Tibial nerve (tissue), 4 donors: ENCODE results near the gene BCL7B. TPM values are rescaled to one million over a fixed set of nuclear protein-coding genes. Genes with fewer than 3 reads are reported as not detected.

ENCODE experiments used
- DNase-seq, 2 donors: peaks; one replicate each; pipeline ENCODE4 v3.0.0-alpha.2; 2019; ENCODE audit warnings: low spot score in 2 of 2
- H3K27ac ChIP-seq, 4 donors: fragments of 200-600 bp; sonication (generic) in 3 of 4; one replicate each; pipeline ENCODE4 v1.5.1; 2017 to 2019; ENCODE audit warnings: mild to moderate bottlenecking in 1 of 4
- H3K27me3 ChIP-seq, 2 donors: fragments of 200-600 bp; sonication (generic) in 1 of 2; one replicate each; pipeline versions ENCODE4 v1.5.1 to v1.6.0; 2017 to 2019
- H3K36me3 ChIP-seq, 3 donors: fragments of 200-600 bp; sonication (generic); one replicate each; pipeline ENCODE4 v1.5.1; 2018 to 2019
- H3K4me1 ChIP-seq, 4 donors: fragments of 200-600 bp; sonication (generic) in 3 of 4; one replicate each; pipeline ENCODE4 v1.5.1; 2017 to 2019
- H3K4me3 ChIP-seq, 4 donors: fragments of 200-600 bp; sonication (generic) in 3 of 4; one replicate each; pipeline ENCODE4 v1.5.1; 2017 to 2019; ENCODE audit warnings: mild to moderate bottlenecking in 1 of 4, moderate library complexity in 1 of 4
- H3K9me3 ChIP-seq, 4 donors: fragments of 200-600 bp; sonication (generic) in 3 of 4; one replicate each; pipeline ENCODE4 v1.5.1; 2017 to 2019
- EP300 ChIP-seq, 2 donors: sonication (generic); formaldehyde crosslinking; IDR thresholded peaks; one replicate each; pipeline ENCODE4 v1.6.1; 2017; ENCODE audit warnings: antibody characterized with exemption in 2 of 2, mild to moderate bottlenecking in 1 of 2
- POLR2A ChIP-seq, 2 donors: fragments of 450-650 bp; IDR thresholded peaks; one replicate each; pipeline ENCODE4 v1.6.1; 2017; ENCODE audit warnings: antibody characterized with exemption in 2 of 2, mild to moderate bottlenecking in 2 of 2, moderate library complexity in 2 of 2
- WGBS, 2 donors: methylation state at CpG; one replicate each; pipeline ENCODE4 v1.1.5; 2018; 5-methylcytosine and 5-hydroxymethylcytosine counted together
- total RNA-seq, 4 donors: library from RNA; depleted of rRNA; stranded (reverse); fragments of >200 nt; gene quantifications; one replicate each; pipeline ENCODE4 v1.1.0, GENCODE V29; 2016
- TF ChIP-seq, protein P1 (sequence below), 5 experiments: fragments of 200-600 bp in 3 of 5; fragments of 450-650 bp in 2 of 5; sonication (generic) in 3 of 5; IDR thresholded peaks; one replicate each; pipeline ENCODE4 v1.5.1; 2016 to 2019; ENCODE audit warnings: antibody characterized with exemption in 5 of 5, mild to moderate bottlenecking in 3 of 5, moderate library complexity in 2 of 5

The BCL7B gene
- total RNA-seq, 4 donors from 2014 or later: 46.1 to 76.2 (median 59.4) TPM

DNA sequence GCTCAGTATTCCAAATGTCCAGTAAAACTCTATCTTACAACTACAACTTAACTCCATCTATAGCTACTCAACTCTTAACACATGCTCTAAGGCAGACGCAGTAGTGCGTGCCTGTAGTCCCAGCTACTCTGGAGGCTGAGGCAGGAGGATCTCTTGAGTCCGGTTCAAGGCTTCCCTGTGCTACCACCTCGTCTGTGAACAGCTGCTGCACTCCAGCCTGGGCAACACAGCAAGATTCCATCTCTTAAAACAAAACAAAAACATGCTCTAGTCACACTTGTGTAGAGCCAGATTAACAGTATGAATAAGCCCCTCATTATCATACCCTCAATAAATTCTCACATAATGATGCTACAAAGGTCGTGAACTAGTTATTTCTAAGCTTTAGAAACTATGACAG lies 39.0 kb downstream of the BCL7B start:
- H3K27ac ChIP-seq: no peak overlapping the region

DNA sequence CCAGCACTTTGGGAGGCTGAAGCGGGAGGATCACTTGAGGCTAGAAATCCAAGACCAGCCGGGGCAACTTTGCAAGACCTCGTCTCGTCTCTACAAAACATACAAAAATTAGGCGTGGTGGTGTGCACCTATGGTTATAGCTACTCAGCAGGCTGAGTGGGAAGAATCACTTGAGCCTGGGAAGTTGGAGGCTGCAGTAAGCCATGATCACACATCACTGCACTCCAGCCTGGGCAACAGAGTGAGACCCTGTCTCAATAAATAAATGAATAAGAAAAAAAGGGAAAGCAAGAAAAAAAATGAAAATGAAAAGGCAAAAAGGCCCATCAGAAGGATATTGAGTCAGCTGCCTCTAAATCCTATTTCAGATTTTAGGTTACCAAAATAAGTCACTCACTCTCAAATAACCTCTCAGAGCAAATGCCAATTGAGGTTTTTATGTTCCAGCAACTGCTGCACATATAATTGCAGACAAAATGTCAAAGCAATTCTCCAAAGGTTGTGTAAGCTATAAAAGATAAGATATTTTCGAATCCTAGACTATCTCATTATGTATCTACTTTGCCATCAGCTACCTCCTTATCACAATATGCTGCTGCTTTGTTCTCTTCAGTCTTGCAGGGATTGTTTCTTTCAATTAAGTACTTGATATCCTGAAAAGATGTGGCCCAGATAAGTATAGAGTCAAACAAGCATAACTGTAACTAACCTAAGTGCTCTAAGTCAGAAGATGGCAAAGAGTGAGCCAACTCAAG lies 40.1 kb downstream of the BCL7B start:
- no peak overlapping the region for H3K27ac ChIP-seq
- H3K4me1 ChIP-seq: peaks cover 0 to 68% (median 27%) of the 10 kb centered on the region in 4 donors
- no peaks in the 10 kb centered on the region for H3K27me3 ChIP-seq
- no peak overlapping the region for H3K4me3 ChIP-seq
- H3K36me3 ChIP-seq: peaks cover 0 to 52% (median 5%) of the 10 kb centered on the region in 3 donors
- H3K9me3 ChIP-seq: no peaks in the 10 kb centered on the region
- 88 to 93% methylated on average over 6 of the region's 6 CpGs for WGBS, 2 donors
- TF ChIP-seq, protein P1, sequence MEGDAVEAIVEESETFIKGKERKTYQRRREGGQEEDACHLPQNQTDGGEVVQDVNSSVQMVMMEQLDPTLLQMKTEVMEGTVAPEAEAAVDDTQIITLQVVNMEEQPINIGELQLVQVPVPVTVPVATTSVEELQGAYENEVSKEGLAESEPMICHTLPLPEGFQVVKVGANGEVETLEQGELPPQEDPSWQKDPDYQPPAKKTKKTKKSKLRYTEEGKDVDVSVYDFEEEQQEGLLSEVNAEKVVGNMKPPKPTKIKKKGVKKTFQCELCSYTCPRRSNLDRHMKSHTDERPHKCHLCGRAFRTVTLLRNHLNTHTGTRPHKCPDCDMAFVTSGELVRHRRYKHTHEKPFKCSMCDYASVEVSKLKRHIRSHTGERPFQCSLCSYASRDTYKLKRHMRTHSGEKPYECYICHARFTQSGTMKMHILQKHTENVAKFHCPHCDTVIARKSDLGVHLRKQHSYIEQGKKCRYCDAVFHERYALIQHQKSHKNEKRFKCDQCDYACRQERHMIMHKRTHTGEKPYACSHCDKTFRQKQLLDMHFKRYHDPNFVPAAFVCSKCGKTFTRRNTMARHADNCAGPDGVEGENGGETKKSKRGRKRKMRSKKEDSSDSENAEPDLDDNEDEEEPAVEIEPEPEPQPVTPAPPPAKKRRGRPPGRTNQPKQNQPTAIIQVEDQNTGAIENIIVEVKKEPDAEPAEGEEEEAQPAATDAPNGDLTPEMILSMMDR (IDR thresholded peaks at IDR 0.05): no peak
- TF ChIP-seq POLR2A (IDR thresholded peaks at IDR 0.05): no peak
- no peak for TF ChIP-seq EP300 (IDR thresholded peaks at IDR 0.05)
- no peak for DNase-seq

More for the DNA sequence above, 39.0 kb downstream of the BCL7B start:
- H3K36me3 ChIP-seq: peaks cover 0 to 44% (median 5%) of the 10 kb centered on the region in 3 donors
- DNase-seq: no peak
- no peaks in the 10 kb centered on the region for H3K27me3 ChIP-seq
- 72 to 75% methylated on average over 5 of the region's 5 CpGs for WGBS, 2 donors
- H3K9me3 ChIP-seq: no peaks in the 10 kb centered on the region
- no peak for TF ChIP-seq POLR2A (IDR thresholded peaks at IDR 0.05)
- TF ChIP-seq, protein P1 (IDR thresholded peaks at IDR 0.05): no peak
- peaks cover 0 to 66% (median 30%) of the 10 kb centered on the region in 4 donors for H3K4me1 ChIP-seq
- H3K4me3 ChIP-seq: no peak overlapping the region

DNA sequence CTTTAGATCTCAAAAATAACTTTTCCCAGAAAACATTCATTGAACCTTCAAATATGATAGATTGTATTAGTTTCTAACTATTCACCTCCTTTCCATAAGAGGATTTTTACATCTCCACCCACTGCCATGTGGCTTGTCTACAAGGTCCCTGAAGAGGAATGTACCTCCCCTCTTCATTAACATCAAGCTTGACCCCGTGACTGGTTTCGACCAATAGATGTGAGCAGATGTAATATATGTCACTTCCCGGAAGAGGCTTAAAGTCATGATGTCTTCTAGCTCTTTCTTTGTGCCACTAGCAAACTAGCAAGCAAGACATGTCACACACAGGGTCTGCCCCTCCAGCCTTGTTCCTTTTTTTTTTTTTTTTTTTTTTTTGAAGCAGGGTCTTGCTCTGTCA lies 42.3 kb downstream of the BCL7B start:
- no peaks in the 10 kb centered on the region for H3K9me3 ChIP-seq
- H3K4me3 ChIP-seq: no peak overlapping the region
- peaks cover 0 to 60% (median 21%) of the 10 kb centered on the region in 4 donors for H3K4me1 ChIP-seq
- H3K27ac ChIP-seq: no peak overlapping the region
- no peaks in the 10 kb centered on the region for H3K27me3 ChIP-seq
- H3K36me3 ChIP-seq: peaks cover 0 to 61% (median 5%) of the 10 kb centered on the region in 3 donors
- WGBS, 2 donors: 87 to 94% methylated on average over 3 of the region's 3 CpGs
- DNase-seq: no peak
- TF ChIP-seq EP300 (IDR thresholded peaks at IDR 0.05) (no peak), POLR2A (IDR thresholded peaks at IDR 0.05) (no peak)
- TF ChIP-seq, protein P1 (IDR thresholded peaks at IDR 0.05): no peak

DNA sequence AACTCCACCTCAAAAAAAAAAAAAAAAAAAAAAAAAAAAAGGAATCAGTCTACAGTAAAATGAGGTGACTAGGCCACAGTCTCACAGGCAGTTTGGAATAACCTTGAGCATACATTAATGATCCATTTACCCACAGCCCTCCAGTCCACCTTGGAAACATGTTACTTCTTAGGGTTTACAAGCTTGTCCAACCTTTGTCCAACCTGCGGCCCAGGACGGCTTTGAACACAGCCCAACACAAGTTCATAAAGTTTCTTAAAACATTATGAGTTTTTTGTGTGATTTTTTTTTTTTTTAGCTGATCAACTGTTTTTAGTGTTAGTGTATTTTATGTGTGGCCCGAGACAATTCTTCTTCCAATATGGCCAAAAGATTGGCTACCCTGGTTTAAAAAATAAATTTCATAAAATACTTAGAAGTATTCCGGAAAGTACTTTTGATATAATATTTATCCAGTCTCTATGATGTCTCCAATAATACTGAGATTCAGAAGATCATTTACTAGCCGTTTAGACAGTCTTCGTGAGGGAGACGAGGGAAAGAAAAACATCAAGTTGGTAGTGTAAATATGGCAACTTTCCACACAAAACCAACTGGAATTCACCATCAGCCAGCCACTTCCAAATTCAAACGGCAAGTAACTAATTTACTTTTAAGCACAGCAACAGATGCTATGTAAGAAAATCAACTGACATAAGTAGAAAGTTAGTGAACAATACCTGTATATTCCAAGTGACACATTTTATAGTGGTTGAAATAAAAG lies 45.3 kb downstream of the BCL7B start:
- Histone ChIP-seq H3K4me1 (peaks cover 0 to 32% (median 0%) of the 10 kb centered on the region in 4 donors), H3K36me3 (peaks cover 5 to 85% (median 9%) of the 10 kb centered on the region in 3 donors), H3K27me3 (no peaks in the 10 kb centered on the region), H3K9me3 (no peaks in the 10 kb centered on the region), H3K27ac (no peak overlapping the region), H3K4me3 (no peak overlapping the region)
- TF ChIP-seq, protein P1 (IDR thresholded peaks at IDR 0.05): no peak
- TF ChIP-seq POLR2A (IDR thresholded peaks at IDR 0.05) (no peak), EP300 (IDR thresholded peaks at IDR 0.05) (no peak)
- WGBS, 2 donors: 64 to 67% methylated on average over 8 of the region's 8 CpGs
- no peak for DNase-seq

DNA sequence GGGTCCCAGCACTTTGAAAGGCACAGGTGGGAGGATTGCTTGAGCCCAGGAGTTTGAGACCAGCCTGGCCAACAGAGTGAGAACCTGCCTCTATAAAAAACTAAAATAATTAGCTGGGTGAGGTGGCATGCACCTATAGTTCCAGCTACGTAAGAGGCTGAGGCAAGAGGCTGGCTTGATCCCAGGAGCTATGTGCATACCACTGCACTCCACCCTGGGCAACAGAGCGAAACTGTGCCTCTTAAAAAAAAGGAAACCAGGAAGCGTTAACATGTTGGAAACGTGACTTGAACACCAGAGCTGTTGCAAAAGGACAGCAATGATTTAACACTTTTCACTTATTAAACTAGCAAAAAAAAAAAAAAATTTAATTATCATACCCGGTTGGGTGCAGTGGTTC lies 48.0 kb downstream of the BCL7B start:
- Histone ChIP-seq H3K27me3 (no peaks in the 10 kb centered on the region), H3K36me3 (peaks cover 4 to 85% (median 12%) of the 10 kb centered on the region in 3 donors), H3K9me3 (no peaks in the 10 kb centered on the region), H3K27ac (no peak overlapping the region), H3K4me1 (peaks cover 0 to 20% (median 0%) of the 10 kb centered on the region in 4 donors), H3K4me3 (no peak overlapping the region)
- WGBS, 2 donors: 81 to 89% methylated on average over 5 of the region's 5 CpGs
- DNase-seq: no peak
- TF ChIP-seq, protein P1 (IDR thresholded peaks at IDR 0.05): no peak
- TF ChIP-seq POLR2A (IDR thresholded peaks at IDR 0.05) (no peak), EP300 (IDR thresholded peaks at IDR 0.05) (no peak)
